ENCODE results near the gene LSAMP.

GRCh38 chr3:116020495-116020894 is 424.8 kb downstream of the LSAMP start:
- TF ChIP-seq, protein P1, sequence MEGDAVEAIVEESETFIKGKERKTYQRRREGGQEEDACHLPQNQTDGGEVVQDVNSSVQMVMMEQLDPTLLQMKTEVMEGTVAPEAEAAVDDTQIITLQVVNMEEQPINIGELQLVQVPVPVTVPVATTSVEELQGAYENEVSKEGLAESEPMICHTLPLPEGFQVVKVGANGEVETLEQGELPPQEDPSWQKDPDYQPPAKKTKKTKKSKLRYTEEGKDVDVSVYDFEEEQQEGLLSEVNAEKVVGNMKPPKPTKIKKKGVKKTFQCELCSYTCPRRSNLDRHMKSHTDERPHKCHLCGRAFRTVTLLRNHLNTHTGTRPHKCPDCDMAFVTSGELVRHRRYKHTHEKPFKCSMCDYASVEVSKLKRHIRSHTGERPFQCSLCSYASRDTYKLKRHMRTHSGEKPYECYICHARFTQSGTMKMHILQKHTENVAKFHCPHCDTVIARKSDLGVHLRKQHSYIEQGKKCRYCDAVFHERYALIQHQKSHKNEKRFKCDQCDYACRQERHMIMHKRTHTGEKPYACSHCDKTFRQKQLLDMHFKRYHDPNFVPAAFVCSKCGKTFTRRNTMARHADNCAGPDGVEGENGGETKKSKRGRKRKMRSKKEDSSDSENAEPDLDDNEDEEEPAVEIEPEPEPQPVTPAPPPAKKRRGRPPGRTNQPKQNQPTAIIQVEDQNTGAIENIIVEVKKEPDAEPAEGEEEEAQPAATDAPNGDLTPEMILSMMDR (IDR thresholded peaks at IDR 0.05), result no peak
- no peak for TF ChIP-seq EZH2 (IDR thresholded peaks at IDR 0.05; ENCODE audit: borderline replicate concordance, insufficient read depth, low read depth, low read length, poor library complexity, severe bottlenecking)
